HG03354 (cell line): ENCODE data around the gene FGD2.

Experiments
- ATAC-seq: cut with Tn5 transposase; IDR thresholded peaks from one replicate; pipeline ENCODE4 v1.9.1; 2021; ENCODE audit warnings: mild to moderate bottlenecking; ENCODE audit not compliant: unreplicated experiment, poor library complexity, severe bottlenecking

The FGD2 gene

DNA sequence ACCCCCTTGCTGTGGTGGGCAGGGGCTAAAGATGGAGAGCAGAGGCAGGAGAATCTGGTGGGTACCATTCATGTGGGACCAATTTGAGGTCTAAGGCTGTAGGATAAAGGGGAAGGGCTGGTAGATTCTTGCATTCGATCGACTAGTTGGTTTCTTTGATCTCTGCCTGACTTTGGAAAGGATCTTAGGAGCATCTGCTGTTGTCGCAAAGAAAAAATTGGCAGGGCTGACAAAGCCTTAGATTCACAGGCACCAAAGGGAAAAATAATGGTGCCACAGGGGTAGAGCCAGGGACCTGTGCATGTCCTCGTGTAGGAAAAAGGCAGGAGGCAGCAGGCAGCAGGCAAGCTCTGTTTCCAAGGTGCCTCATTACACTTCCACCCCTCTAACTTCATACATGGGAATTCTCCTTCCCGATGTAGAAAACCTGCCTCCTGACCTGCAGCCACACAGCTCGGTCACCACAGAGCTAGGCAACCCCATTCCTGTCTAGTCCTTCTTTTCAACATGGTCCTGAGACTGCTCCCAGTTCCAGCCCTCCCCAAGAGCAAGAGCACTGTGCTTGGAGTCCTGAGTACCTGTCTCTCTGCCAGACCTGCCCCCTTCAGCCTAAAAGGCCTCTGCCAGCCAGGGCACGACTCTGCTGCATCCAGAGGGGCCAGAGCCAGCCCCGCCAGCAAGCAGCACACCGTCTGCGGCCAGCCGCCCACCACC is 71.9 kb downstream of the FGD2 start:
- ATAC-seq, result no peak

DNA sequence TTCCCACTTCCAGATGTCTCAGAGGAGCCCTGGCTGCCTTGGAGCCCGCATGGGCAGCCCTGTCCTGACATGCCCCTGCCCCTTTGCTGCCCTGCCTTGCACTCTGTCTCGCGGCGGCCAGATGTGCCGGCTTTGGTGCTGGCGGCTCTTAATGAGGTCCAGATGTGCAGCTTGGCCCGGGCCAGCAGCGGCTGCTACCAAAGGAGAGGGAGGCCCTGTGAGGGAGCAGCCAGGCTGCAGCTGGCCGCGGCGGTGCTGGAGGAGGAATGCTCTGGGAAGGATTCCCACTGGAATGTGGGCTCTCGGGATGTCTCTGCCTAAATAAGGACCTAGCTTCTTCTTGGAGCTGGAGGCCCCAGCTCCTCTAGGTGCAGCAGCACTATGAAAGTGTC is 72.4 kb downstream of the FGD2 start:
- ATAC-seq, result no peak
